ENCODE measurements around the gene TBC1D22A. TPM values are rescaled to one million over a fixed set of nuclear protein-coding genes. Genes with fewer than 3 reads are reported as not detected.

Gene TBC1D22A
- total and polyA plus RNA-seq, 11 donors, result 9.4 to 30.7 (median 18.6) TPM

- H3K27ac ChIP-seq, result no peak overlapping the region
- ATAC-seq, result peak in 2 of 4 donors; percentile 14 to 23
Measured at GRCh38 chr22:47153854-47154525, 391.5 kb downstream of the TBC1D22A start.

GRCh38 chr22:47154621-47155081 is 392.2 kb downstream of the TBC1D22A start:
- no peaks in the 10 kb centered on the region for H3K36me3 ChIP-seq
- peak; percentile 68 to 75 (median 72) for DNase-seq
- intact Hi-C loops (cut with DNase I), result no loop called here
- peak overlapping the region in 10 of 12 donors; percentile 14 to 44 (median 34) for H3K4me3 ChIP-seq
- ATAC-seq, result peak; percentile 75 to 87 (median 79)
- H3K9me3 ChIP-seq, result peaks cover 0 to 10% (median 0%) of the 10 kb centered on the region in 12 donors
- WGBS, 4 donors, result 7 to 25% (median 20%) methylated on average over 19 of the region's 19 CpGs
- H3K4me1 ChIP-seq, result peaks cover 0 to 21% (median 16%) of the 10 kb centered on the region in 12 donors
- H3K27ac ChIP-seq, result peak overlapping the region in 4 of 12 donors; percentile 10 to 49 (median 24)
- no peaks in the 10 kb centered on the region for H3K27me3 ChIP-seq
- TF ChIP-seq CTCF (IDR thresholded peaks at IDR 0.05) (peak in 3 of 12 donors; percentile 19 to 24 (median 20)), POLR2A (IDR thresholded peaks at IDR 0.05) (no peak)

More at GRCh38 chr22:47153854-47154525, 391.5 kb downstream of the TBC1D22A start:
- intact Hi-C loops (cut with DNase I), result no loop called here
- no peak for DNase-seq
- Histone ChIP-seq H3K4me1 (peaks cover 0 to 26% (median 16%) of the 10 kb centered on the region in 12 donors), H3K4me3 (peak overlapping the region in 7 of 12 donors; percentile 31 to 44 (median 34)), H3K27me3 (no peaks in the 10 kb centered on the region), H3K36me3 (no peaks in the 10 kb centered on the region), H3K9me3 (peaks cover 0 to 10% (median 0%) of the 10 kb centered on the region in 12 donors)
- TF ChIP-seq CTCF (IDR thresholded peaks at IDR 0.05) (no peak), POLR2A (IDR thresholded peaks at IDR 0.05) (no peak)
- 54 to 64% (median 61%) methylated on average over 20 to 23 of the region's 23 CpGs for WGBS, 4 donors

GRCh38 chr22:47155131-47155885 is 392.9 kb downstream of the TBC1D22A start:
- WGBS, 4 donors, result 73 to 81% (median 76%) methylated on average over 29 to 31 of the region's 31 CpGs
- no peaks in the 10 kb centered on the region for H3K36me3 ChIP-seq
- no peaks in the 10 kb centered on the region for H3K27me3 ChIP-seq
- peaks cover 0 to 10% (median 0%) of the 10 kb centered on the region in 12 donors for H3K9me3 ChIP-seq
- peak overlapping the region in 9 of 12 donors; percentile 14 to 44 (median 34) for H3K4me3 ChIP-seq
- H3K4me1 ChIP-seq, result peaks cover 0 to 21% (median 16%) of the 10 kb centered on the region in 12 donors
- ATAC-seq (peak; percentile 38 to 73 (median 54)), DNase-seq (no peak)
- H3K27ac ChIP-seq, result peak overlapping the region in 4 of 12 donors; percentile 10 to 49 (median 24)
- intact Hi-C loops (cut with DNase I), result no loop called here
- TF ChIP-seq POLR2A (IDR thresholded peaks at IDR 0.05), result no peak

GRCh38 chr22:47155912-47156311 is 393.5 kb downstream of the TBC1D22A start:
- Histone ChIP-seq H3K9me3 (peaks cover 0 to 10% (median 0%) of the 10 kb centered on the region in 12 donors), H3K36me3 (no peaks in the 10 kb centered on the region), H3K4me3 (no peak overlapping the region), H3K27me3 (no peaks in the 10 kb centered on the region), H3K4me1 (peaks cover 0 to 21% (median 16%) of the 10 kb centered on the region in 12 donors), H3K27ac (no peak overlapping the region)
- intact Hi-C loops (cut with DNase I), result no loop called here
- 87 to 89% (median 87%) methylated on average over 9 of the region's 9 CpGs for WGBS, 4 donors
- TF ChIP-seq CTCF (IDR thresholded peaks at IDR 0.05) (no peak), POLR2A (IDR thresholded peaks at IDR 0.05) (no peak)
- no peak for ATAC-seq
- no peak for DNase-seq

All from heart left ventricle (tissue), 16 donors.